ENCODE results near the gene HOATZ.

Gene HOATZ

GRCh38 chr11:111502611-111503010 lies 12.0 kb upstream of the HOATZ start:
- TF ChIP-seq GATA3 (IDR thresholded peaks at IDR 0.05; ENCODE audit: low read depth, low read length), result no peak
- TF ChIP-seq GATA2 (IDR thresholded peaks at IDR 0.05; ENCODE audit: low read depth, low read length), result no peak

GRCh38 chr11:111510311-111510710 lies 4.3 kb upstream of the HOATZ start:
- TF ChIP-seq GATA2 (IDR thresholded peaks at IDR 0.05; ENCODE audit: low read depth, low read length), result no peak
- TF ChIP-seq GATA3 (IDR thresholded peaks at IDR 0.05; ENCODE audit: low read depth, low read length), result no peak

GRCh38 chr11:111512296-111513239 lies 2.0 kb upstream of the HOATZ start, which contains the start of gene BTG4:
TSS of gene BTG4 (minus strand) at chr11:111512386. CDS start at chr11:111498776, 13,610 bp downstream.
- TF ChIP-seq GATA2 (IDR thresholded peaks at IDR 0.05; ENCODE audit: low read depth, low read length), result no peak
- TF ChIP-seq GATA3 (IDR thresholded peaks at IDR 0.05; ENCODE audit: low read depth, low read length), result no peak

GRCh38 chr11:111513240-111513605 lies 1.4 kb upstream of the HOATZ start:
- no peak for TF ChIP-seq GATA2 (IDR thresholded peaks at IDR 0.05; ENCODE audit: low read depth, low read length)
- no peak for TF ChIP-seq GATA3 (IDR thresholded peaks at IDR 0.05; ENCODE audit: low read depth, low read length)

- TF ChIP-seq GATA3 (IDR thresholded peaks at IDR 0.05; ENCODE audit: low read depth, low read length) (no peak), GATA2 (IDR thresholded peaks at IDR 0.05; ENCODE audit: low read depth, low read length) (no peak)
Observed at GRCh38 chr11:111515591-111515990, 1.0 kb downstream of the HOATZ start.

- TF ChIP-seq GATA2 (IDR thresholded peaks at IDR 0.05; ENCODE audit: low read depth, low read length) (no peak), GATA3 (IDR thresholded peaks at IDR 0.05; ENCODE audit: low read depth, low read length) (no peak)
Observed at GRCh38 chr11:111518668-111519067, 4.1 kb downstream of the HOATZ start.

DNA sequence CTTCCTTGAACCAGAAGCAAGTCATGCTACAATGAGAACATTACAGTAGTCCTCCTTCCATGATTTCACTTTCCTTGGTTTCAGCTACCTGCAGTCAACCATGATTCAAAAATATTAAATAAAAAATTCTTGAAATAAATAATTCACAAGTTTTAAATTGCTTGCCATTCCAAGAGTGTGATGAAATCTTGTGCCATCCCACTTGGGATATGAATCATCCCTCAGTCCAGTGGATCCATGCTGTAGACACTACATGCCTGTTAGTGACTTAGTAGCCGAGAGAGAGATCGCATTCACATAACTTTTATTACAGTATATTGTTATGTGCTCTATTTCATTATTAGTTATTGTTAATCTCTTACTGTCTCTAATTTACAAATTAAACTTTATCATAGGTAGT lies 6.0 kb downstream of the HOATZ start:
- TF ChIP-seq GATA2 (IDR thresholded peaks at IDR 0.05; ENCODE audit: low read depth, low read length), result no peak
- TF ChIP-seq GATA3 (IDR thresholded peaks at IDR 0.05; ENCODE audit: low read depth, low read length), result no peak

DNA sequence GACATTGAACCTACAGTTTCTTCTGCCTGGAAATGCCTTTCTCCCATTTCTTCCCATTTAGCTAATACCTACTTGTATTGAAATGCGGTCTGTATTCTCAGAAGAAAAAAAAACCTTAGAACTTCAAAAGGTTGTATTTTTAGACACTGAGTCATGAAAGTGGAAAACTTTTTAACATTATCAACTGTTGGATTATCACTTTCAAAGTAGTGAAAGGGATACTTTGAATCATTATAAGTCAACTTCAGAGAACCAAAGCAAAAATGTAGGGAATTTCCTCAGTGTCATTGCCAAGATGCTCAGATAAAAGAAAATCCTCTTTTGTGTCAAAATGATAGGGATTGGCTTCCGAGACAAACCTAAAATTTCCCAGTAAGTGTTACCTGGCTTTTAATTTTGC lies 6.6 kb downstream of the HOATZ start:
- TF ChIP-seq GATA3 (IDR thresholded peaks at IDR 0.05; ENCODE audit: low read depth, low read length) (no peak), GATA2 (IDR thresholded peaks at IDR 0.05; ENCODE audit: low read depth, low read length) (no peak)

- TF ChIP-seq GATA2 (IDR thresholded peaks at IDR 0.05; ENCODE audit: low read depth, low read length), result no peak
- TF ChIP-seq GATA3 (IDR thresholded peaks at IDR 0.05; ENCODE audit: low read depth, low read length), result no peak
Observed at GRCh38 chr11:111522426-111522825, 7.8 kb downstream of the HOATZ start.

DNA sequence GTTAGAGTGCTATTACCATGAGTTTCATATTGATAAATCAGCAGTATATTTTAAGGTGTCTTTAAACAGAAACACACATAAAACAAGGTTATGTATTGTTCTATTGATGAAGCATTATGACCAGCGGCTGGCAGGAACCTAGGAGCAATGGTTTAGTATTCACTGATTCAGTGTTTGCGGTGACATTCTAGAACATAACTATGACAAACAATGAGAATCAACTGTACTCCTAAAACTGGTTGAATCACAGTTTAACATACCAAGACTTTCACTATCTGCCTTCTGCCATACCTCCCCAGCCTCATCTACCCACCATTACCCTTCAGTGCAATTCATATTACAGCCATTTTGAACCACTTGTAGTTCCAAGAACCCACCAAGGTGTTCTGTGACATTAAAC lies 8.8 kb downstream of the HOATZ start:
- TF ChIP-seq GATA3 (IDR thresholded peaks at IDR 0.05; ENCODE audit: low read depth, low read length) (no peak), GATA2 (IDR thresholded peaks at IDR 0.05; ENCODE audit: low read depth, low read length) (no peak)

GRCh38 chr11:111524056-111524455 lies 9.5 kb downstream of the HOATZ start:
- TF ChIP-seq GATA3 (IDR thresholded peaks at IDR 0.05; ENCODE audit: low read depth, low read length) (no peak), GATA2 (IDR thresholded peaks at IDR 0.05; ENCODE audit: low read depth, low read length) (no peak)

DNA sequence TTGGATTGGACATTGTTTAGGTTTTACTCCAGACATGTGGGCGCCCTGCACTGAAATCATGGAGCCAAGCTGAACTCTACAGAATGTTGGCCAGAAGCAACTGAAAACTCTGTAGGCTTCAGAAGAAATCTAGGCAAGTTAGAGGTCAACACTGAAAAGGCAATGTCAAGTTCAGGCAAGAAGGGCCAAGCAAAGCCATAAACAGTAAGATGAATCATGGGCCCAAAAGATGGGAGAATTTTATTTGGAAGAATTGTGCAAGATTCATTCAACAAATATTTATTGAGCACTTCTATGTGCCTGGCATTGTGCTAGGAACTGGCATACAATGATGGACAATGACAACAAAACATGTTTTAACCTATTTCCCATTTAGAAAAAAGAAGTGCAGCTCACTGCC lies 10.9 kb downstream of the HOATZ start:
- TF ChIP-seq GATA3 (IDR thresholded peaks at IDR 0.05; ENCODE audit: low read depth, low read length), result no peak
- no peak for TF ChIP-seq GATA2 (IDR thresholded peaks at IDR 0.05; ENCODE audit: low read depth, low read length)

DNA sequence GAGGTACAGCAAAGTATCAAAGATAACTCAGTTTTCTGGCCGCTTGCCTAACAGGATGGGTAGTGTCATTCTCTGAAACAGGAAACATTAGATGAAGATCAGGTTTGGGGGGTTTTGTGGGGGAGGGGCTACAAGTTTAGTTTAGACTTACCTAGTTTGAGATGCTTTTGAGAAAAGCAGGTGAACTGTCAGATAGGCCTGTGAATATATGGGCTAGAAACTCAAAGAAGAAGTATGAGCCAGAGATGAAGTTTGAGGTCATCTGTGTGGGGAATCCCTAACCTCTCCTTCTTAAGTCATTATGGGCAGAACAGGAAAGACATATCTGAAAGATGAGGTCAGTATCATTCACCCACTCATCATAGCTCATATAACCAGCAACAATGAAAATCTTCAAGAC lies 11.9 kb downstream of the HOATZ start:
- TF ChIP-seq GATA2 (IDR thresholded peaks at IDR 0.05; ENCODE audit: low read depth, low read length) (no peak), GATA3 (IDR thresholded peaks at IDR 0.05; ENCODE audit: low read depth, low read length) (no peak)

- no peak for TF ChIP-seq GATA2 (IDR thresholded peaks at IDR 0.05; ENCODE audit: low read depth, low read length)
- no peak for TF ChIP-seq GATA3 (IDR thresholded peaks at IDR 0.05; ENCODE audit: low read depth, low read length)
Observed at GRCh38 chr11:111527279-111527678, 12.7 kb downstream of the HOATZ start.

DNA sequence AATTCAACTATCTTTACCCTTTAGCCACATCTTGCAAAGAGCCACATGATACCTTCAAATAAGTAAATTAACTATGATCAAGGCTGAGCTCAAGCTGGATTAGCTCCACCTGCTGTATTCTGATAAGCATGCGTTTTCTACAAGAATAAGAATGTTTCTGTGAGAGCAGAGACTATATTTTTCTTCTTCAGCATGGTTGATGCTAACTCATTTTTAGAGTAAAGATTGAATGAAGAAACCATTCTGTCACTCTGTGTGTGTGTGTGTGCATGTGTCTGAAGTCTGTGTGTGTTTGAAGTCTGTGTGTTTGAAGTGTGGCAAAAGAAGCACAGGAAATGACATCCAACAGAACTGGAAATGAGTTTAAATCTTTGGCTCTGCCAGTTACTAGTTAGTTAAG lies 14.0 kb downstream of the HOATZ start:
- TF ChIP-seq GATA2 (IDR thresholded peaks at IDR 0.05; ENCODE audit: low read depth, low read length), result no peak
- TF ChIP-seq GATA3 (IDR thresholded peaks at IDR 0.05; ENCODE audit: low read depth, low read length), result no peak

All from SH-SY5Y (cell line).